Testis (tissue), 2 donors: ENCODE measurements around the gene MAML3.

Source experiments
- CTCF ChIP-seq, 3 experiments: fragments of 450-650 bp in 2 of 3; fragments of 200-600 bp in 1 of 3; sonication (generic) in 1 of 3; IDR thresholded peaks; one replicate each; pipeline ENCODE4 v1.5.1; 2016 to 2019; ENCODE audit warnings: antibody characterized with exemption in 3 of 3, mild to moderate bottlenecking in 2 of 3, moderate library complexity in 1 of 3
- POLR2A ChIP-seq: fragments of 450-650 bp; IDR thresholded peaks from one replicate; pipeline ENCODE4 v1.6.1; 2017; ENCODE audit warnings: antibody characterized with exemption, mild to moderate bottlenecking, moderate library complexity

DNA sequence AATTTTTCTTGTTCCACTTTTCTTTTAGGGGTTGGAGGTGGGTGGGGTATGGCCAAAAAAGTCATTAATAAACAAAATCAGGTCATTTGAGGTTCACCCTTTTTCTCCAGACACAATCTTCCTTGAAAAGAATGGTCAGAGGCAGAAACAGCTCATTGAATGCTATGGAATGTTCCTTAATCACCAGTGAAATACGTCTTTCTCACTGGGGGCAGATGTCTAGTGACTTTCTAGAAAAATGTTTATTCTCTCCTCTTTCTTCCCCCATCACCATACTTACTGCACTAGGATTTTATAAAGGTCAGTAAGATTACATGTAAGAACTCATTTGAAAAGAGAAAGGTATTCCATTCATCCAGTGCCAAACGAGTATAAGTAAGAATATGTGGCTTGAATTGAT, 443.9 kb downstream of the MAML3 start:
- TF ChIP-seq POLR2A (no peak), CTCF (IDR thresholded peaks at IDR 0.05) (no peak)
